Measurements from ENCODE around the gene CDC27.
"Not testable (repeated sequence)": the region's sequence is repeated elsewhere in the genome, so short reads cannot be mapped to it uniquely, and the experiment has no call there.

CDC27 gene

DNA sequence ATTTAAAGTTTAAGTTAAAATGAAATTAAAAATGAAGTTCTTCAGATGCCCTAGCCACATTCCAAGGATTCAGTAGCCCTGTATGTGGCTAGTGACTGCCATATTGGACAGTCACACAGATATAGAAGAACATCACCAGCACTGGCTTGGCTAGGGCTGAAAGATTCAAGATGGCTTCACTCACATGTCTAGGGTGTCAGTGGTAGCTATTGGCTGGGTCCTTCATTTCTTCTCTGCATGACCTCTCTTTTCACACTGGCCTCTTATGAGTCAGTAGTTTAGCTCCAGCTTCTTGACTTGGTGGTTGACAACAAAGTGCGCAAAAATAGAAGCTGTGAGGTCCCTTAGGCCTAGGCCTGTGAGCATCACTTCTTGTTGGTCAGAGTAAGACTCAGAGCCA is 1.7 kb upstream of the CDC27 start:
- peaks cover 21% of the 10 kb centered on the region for H3K36me3 Mint-ChIP-seq (ENCODE audit: low read depth)
- no peak overlapping the region for H3K27ac Mint-ChIP-seq
- no peak for DNase-seq
- H3K27me3 Mint-ChIP-seq: no peaks in the 10 kb centered on the region
- peaks cover 2% of the 10 kb centered on the region for H3K9me3 Mint-ChIP-seq
- H3K4me1 Mint-ChIP-seq (ENCODE audit: low read depth): peaks cover 34% of the 10 kb centered on the region
- H3K4me3 Mint-ChIP-seq: no peak overlapping the region

DNA sequence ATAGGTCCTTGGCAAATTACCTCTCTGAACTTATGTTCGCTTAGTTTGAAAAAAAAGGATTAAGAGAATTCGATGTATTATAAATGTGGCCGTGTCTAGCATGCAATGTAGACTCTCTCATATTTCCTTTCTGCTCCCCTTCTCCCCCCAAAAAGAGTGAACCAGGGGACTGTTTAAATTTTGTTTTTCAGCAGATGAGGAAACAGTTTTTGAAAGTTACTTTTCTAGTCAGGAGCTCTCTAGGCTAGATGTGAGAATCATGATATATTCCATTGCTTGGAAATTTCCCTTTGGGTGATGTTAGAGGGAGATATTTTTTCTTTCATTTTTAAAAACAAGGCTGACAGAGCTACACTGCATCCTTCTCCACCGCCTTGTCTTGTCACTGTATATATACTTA is 1.1 kb upstream of the CDC27 start:
- no peak overlapping the region for H3K27ac Mint-ChIP-seq
- peaks cover 22% of the 10 kb centered on the region for H3K36me3 Mint-ChIP-seq (ENCODE audit: low read depth)
- no peaks in the 10 kb centered on the region for H3K27me3 Mint-ChIP-seq
- peak overlapping the region; percentile 95 for H3K4me3 Mint-ChIP-seq
- DNase-seq: no peak
- H3K4me1 Mint-ChIP-seq (ENCODE audit: low read depth): peaks cover 37% of the 10 kb centered on the region
- peaks cover 2% of the 10 kb centered on the region for H3K9me3 Mint-ChIP-seq

DNA sequence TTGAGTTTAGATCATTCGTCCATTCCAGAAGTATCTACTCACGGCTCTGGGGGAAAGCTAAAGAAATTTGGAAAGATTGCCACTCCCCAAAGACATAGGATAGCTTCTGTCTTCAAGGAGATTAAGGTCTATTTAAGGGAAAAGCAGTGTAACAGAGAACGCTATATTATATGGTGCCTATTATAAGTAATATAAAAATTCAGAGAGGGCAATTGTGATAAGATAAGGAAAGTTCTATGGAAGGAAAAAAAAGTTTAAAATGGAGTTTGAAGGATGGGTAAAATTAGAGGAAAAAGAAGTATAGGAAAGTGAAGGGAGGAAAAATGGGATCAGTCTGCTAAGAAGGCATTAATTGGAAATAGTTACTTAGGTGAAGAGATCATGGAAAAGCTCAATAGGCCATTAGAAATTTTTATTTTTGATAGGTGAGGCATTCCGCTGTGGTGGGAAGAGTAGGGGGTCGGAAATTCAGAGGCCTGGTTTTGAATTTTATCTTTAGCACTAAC is 690 bp upstream of the CDC27 start:
- Mint-ChIP-seq H3K4me1 (ENCODE audit: low read depth) (peaks cover 38% of the 10 kb centered on the region), H3K4me3 (peak overlapping the region; percentile 95)
- DNase-seq: no peak

DNA sequence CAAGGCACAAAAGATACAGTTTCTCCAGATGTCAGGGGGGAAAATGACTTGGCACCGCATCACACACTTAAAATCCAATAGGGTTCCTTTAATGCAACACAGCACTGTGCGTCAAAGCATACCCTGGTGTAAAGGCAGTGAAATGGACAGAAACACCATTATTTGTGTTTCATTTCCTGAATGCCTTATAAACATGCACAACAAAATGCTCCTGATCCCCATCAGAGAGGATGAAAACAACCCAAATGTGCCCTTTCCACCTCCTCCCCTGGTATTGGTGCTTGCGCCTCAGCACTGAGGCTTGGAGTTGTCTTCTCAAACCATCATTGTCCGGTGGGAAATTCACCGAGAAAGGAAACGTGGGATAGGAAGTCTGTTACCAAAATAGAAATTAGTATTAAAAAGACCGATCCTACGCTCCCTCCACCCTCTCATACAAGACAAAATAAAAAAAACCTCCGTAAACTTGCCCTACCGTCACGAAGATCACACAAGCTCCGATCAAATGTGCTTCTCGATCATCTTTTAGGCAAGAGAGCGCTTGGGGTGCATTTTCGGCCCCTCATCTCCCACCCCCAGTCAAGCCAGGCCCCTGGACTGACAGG is 722 bp downstream of the CDC27 start:
- H3K27me3 Mint-ChIP-seq: no peaks in the 10 kb centered on the region
- H3K36me3 Mint-ChIP-seq (ENCODE audit: low read depth): peaks cover 33% of the 10 kb centered on the region
- peaks cover 47% of the 10 kb centered on the region for H3K4me1 Mint-ChIP-seq (ENCODE audit: low read depth)
- H3K4me3 Mint-ChIP-seq: peak overlapping the region; percentile 95
- H3K27ac Mint-ChIP-seq: peak overlapping the region; percentile 97
- DNase-seq: no peak
- peaks cover 2% of the 10 kb centered on the region for H3K9me3 Mint-ChIP-seq

More for the DNA sequence above, 690 bp upstream of the CDC27 start:
- no peaks in the 10 kb centered on the region for H3K27me3 Mint-ChIP-seq
- H3K27ac Mint-ChIP-seq: peak overlapping the region; percentile 97
- peaks cover 23% of the 10 kb centered on the region for H3K36me3 Mint-ChIP-seq (ENCODE audit: low read depth)
- H3K9me3 Mint-ChIP-seq: peaks cover 2% of the 10 kb centered on the region

DNA sequence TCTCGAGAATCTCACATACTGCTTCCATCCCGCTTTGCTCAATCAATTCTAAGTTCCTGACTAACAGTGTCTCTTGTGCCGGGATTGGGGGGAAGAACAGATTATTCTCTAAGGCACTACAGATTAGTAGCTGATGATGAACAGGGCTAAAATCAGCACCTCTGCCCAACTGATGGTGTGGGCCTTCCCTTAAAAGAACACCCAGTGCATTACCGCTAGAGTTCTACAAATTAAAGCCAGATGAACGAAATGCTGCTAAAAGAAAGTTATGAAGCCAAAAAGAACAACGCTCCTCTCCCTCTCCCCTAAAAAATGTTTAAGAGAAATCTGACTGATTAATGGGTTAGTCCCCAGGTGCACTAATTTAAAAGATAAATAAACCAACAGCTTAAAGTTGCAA is 4.4 kb downstream of the CDC27 start:
- H3K36me3 Mint-ChIP-seq (ENCODE audit: low read depth): peaks cover 59% of the 10 kb centered on the region
- H3K27me3 Mint-ChIP-seq: no peaks in the 10 kb centered on the region
- H3K4me1 Mint-ChIP-seq (ENCODE audit: low read depth): peaks cover 54% of the 10 kb centered on the region
- DNase-seq: no peak
- H3K27ac Mint-ChIP-seq: no peak overlapping the region
- no peaks in the 10 kb centered on the region for H3K9me3 Mint-ChIP-seq
- no peak overlapping the region for H3K4me3 Mint-ChIP-seq

DNA sequence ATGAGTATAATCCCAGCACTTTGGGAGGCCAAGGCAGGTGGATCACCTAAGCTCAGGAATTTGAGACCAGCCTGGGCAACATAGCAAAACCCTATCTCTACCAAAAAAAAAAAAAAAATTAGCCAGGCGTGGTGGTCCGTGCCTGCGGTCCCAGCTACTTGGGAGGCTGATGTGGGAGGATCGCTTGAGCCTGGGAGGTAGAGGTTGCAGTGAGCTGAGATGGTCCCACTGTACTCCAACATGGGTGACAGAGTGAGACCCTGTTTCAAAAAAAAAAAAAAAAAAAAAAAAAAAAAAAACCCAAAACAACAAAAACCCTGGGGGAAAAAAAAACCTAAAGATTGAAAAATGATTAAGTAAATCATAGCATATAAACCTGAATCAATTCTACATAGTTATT is 8.1 kb downstream of the CDC27 start:
- not testable (repeated sequence) for H3K27ac Mint-ChIP-seq, DNase-seq, H3K9me3 Mint-ChIP-seq, H3K27me3 Mint-ChIP-seq, H3K4me3 Mint-ChIP-seq
- Mint-ChIP-seq H3K4me1 (ENCODE audit: low read depth) (peaks cover 55% of the 10 kb centered on the region), H3K36me3 (ENCODE audit: low read depth) (peaks cover 70% of the 10 kb centered on the region)

DNA sequence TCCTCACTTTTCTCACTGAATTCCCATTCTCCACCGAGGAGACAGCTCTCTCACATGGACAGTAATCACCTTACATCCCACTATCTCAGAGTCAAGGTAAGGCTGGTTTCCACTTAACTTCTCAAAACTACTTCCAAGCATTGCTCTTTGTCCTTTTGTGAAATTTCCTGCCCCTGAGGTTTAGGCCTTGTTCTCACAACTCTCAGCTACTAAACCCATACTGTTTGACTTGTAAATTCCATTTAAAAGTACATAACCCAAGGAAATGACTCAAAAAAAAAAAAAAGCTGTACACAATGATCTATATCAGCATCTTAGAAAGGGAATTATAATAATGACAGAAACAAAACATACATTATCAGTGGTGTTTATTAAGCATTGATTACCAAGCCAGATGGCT is 8.8 kb downstream of the CDC27 start:
- H3K27me3 Mint-ChIP-seq: no peaks in the 10 kb centered on the region
- H3K36me3 Mint-ChIP-seq (ENCODE audit: low read depth): peaks cover 73% of the 10 kb centered on the region
- H3K9me3 Mint-ChIP-seq: no peaks in the 10 kb centered on the region
- H3K27ac Mint-ChIP-seq: no peak overlapping the region
- peaks cover 52% of the 10 kb centered on the region for H3K4me1 Mint-ChIP-seq (ENCODE audit: low read depth)
- H3K4me3 Mint-ChIP-seq: no peak overlapping the region
- no peak for DNase-seq

DNA sequence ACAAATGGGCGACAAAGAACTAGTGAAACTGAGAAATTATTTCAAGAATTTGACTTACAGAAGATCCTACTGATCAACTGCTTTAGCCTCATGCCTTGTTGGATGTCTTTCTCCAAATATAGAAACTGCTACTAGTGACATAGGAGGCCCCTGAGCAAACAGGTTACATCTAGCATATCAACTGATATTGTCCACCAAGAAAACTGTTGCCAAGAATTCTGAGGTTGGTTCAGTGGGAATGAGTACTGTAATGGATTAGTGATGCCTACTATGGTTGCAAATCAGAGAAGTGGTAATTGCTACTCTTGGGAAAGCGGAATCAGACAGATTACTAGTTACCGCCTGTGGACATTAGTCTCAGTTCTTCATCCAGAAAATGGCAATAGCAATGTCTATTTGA is 10.0 kb downstream of the CDC27 start:
- Mint-ChIP-seq H3K4me1 (ENCODE audit: low read depth) (peaks cover 50% of the 10 kb centered on the region), H3K27ac (no peak overlapping the region)

DNA sequence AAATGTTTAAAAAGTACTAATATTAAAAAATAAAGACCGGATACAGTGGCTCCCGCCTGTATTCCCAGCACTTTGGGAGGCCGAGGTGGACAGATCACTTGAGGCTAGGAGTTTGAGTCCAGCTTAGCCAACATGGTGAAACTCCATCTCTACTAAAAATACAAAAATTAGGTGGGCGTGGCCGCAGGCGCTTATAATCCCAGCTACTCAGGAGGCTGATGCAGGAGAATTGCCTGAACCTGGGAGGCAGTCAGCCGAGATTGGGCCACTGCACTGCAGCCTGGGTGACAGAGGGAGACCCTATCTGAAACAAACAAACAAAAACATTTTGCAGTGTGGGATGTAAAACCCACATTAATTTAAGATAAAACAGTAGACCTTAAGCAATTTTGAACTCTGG is 11.8 kb downstream of the CDC27 start:
- H3K27me3 Mint-ChIP-seq: no peaks in the 10 kb centered on the region
- peaks cover 47% of the 10 kb centered on the region for H3K4me1 Mint-ChIP-seq (ENCODE audit: low read depth)
- H3K36me3 Mint-ChIP-seq (ENCODE audit: low read depth): peaks cover 75% of the 10 kb centered on the region
- no peak overlapping the region for H3K27ac Mint-ChIP-seq
- no peak for DNase-seq
- H3K9me3 Mint-ChIP-seq: no peaks in the 10 kb centered on the region
- no peak overlapping the region for H3K4me3 Mint-ChIP-seq

More for the DNA sequence above, 10.0 kb downstream of the CDC27 start:
- Mint-ChIP-seq H3K27me3 (no peaks in the 10 kb centered on the region), H3K9me3 (no peaks in the 10 kb centered on the region), H3K4me3 (no peak overlapping the region), H3K36me3 (ENCODE audit: low read depth) (peaks cover 74% of the 10 kb centered on the region)
- DNase-seq: no peak

DNA sequence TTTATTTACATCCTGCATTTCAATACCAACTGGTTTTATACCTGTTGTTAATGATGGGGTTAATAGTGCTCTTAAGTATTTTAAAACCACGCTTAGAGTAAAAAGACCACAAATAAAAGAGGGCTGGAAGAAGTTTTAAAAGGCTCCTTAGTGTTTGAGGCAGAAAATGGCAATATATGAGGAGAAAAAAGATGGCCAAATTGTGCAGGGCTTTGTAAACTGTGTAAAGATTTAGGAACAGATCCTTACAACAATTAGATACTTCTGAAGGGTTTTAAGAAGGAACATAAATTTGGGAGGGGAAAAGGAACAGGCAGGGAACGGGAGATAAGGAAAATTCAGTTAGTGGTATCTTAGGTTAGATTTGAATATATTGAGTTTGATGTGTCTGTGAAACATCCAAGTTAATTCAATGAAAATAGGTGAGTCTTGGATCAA is 12.7 kb downstream of the CDC27 start:
- no peak overlapping the region for H3K4me3 Mint-ChIP-seq
- no peak overlapping the region for H3K27ac Mint-ChIP-seq
- H3K27me3 Mint-ChIP-seq: no peaks in the 10 kb centered on the region
- no peak for DNase-seq
- peaks cover 71% of the 10 kb centered on the region for H3K36me3 Mint-ChIP-seq (ENCODE audit: low read depth)
- peaks cover 40% of the 10 kb centered on the region for H3K4me1 Mint-ChIP-seq (ENCODE audit: low read depth)
- no peaks in the 10 kb centered on the region for H3K9me3 Mint-ChIP-seq

DNA sequence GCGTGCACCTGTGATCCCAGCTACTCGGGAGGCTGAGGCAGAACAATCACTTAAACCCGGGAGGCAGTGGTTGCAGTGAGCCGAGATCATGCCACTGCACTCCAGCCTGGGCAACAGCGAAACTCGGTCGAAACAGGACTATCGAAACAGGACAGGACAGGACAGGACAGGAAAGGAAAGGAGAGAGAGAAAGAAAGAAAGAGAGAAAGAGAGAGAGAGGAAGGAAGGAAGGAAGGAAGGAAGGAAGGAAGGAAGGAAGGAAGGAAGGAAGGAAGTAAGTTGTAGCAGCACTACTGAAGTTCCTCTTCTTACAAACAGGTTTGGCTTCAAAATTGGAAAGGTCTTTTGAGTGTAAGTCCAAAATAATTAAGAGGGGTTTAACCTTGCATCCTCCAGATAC is 14.3 kb downstream of the CDC27 start:
- not testable (repeated sequence) for H3K27me3 Mint-ChIP-seq, DNase-seq, H3K9me3 Mint-ChIP-seq, H3K4me3 Mint-ChIP-seq, H3K27ac Mint-ChIP-seq
- H3K4me1 Mint-ChIP-seq (ENCODE audit: low read depth): peaks cover 37% of the 10 kb centered on the region
- peaks cover 76% of the 10 kb centered on the region for H3K36me3 Mint-ChIP-seq (ENCODE audit: low read depth)

DNA sequence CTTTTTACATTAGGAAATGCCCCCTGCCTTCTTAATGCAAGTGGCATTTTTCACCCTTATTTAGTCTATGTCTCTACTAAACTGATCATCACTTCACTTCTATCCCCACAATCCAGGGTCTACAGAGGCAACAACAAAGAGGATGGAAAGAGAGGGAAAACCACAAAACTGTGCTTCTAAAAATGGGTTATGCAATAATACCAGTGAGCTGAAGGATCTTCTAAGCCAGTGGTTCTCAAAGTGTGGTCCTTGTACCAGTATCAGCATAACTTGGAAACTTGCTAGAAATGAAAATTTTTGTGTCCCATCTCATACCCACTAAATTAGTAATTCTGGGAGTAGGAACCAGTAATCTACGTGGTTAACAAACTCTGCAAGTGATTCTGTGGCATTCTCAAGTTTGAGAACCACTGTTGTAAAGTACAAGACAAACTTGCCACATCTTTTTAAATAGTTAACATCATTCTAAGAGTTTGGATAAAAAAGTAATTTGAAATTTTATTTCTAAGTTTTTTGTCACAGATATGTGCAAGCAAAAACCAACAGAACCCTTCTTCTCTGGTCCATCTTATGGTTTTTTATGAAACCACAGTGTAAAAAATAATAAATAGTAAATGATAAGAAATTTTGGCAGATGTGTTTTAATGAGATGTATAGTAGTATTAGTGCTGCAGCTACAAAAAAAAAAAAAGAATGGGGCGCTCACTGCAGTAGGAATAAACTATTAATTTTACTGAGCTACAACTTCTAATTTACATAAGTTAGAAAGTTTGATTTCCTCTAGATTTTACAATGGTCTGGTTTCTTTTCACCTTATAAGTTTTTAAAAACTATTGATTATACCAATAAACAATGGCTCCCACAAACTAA is 16.2 kb downstream of the CDC27 start:
- H3K9me3 Mint-ChIP-seq: no peaks in the 10 kb centered on the region
- no peak overlapping the region for H3K4me3 Mint-ChIP-seq
- H3K27ac Mint-ChIP-seq: no peak overlapping the region
- H3K27me3 Mint-ChIP-seq: no peaks in the 10 kb centered on the region
- H3K36me3 Mint-ChIP-seq (ENCODE audit: low read depth): peaks cover 77% of the 10 kb centered on the region
- no peak for DNase-seq
- peaks cover 32% of the 10 kb centered on the region for H3K4me1 Mint-ChIP-seq (ENCODE audit: low read depth)

DNA sequence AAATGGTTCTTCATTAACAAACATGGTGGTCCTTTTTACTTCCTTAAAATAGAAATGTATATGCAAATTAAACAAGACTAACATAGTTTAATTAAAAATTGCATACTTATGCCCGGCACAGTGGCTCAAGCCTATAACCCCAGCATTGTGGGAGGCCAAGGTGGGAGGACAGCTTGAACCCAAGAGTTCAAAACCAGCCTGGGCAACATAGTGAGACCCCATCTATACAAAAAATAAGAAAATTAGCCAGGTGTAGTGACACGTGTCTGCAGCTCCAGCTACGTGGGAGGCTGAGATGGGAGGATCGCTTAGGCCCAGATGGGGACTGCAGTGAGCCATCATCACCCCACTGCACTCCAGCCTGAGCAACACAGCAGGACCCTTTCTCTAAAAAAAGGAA is 18.4 kb downstream of the CDC27 start:
- Mint-ChIP-seq H3K36me3 (ENCODE audit: low read depth) (peaks cover 75% of the 10 kb centered on the region), H3K4me3 (no peak overlapping the region), H3K27ac (no peak overlapping the region), H3K27me3 (no peaks in the 10 kb centered on the region), H3K9me3 (no peaks in the 10 kb centered on the region), H3K4me1 (ENCODE audit: low read depth) (peaks cover 18% of the 10 kb centered on the region)
- DNase-seq: no peak

DNA sequence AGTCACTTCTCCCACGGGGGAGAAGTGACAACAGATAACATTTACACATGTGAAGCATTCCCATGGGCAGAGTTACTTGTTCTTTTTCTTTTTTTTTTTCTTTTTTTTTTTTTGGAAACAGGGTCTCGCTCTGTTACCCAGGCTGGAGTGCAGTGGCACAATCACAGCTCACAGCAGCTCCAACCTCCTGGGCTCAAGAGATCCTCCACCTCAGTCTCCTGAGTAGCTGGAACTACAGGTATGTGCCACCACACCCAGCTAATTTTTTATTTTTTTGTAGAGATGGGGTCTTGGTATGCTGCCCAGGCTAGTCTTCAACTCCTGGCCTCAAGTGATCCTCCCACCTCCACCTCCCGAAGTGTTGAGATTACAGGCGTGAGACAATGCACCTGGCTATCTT is 20.2 kb downstream of the CDC27 start:
- H3K4me3 Mint-ChIP-seq, H3K27me3 Mint-ChIP-seq, DNase-seq, H3K27ac Mint-ChIP-seq, H3K9me3 Mint-ChIP-seq: not testable (repeated sequence)
- peaks cover 82% of the 10 kb centered on the region for H3K36me3 Mint-ChIP-seq (ENCODE audit: low read depth)
- peaks cover 15% of the 10 kb centered on the region for H3K4me1 Mint-ChIP-seq (ENCODE audit: low read depth)

DNA sequence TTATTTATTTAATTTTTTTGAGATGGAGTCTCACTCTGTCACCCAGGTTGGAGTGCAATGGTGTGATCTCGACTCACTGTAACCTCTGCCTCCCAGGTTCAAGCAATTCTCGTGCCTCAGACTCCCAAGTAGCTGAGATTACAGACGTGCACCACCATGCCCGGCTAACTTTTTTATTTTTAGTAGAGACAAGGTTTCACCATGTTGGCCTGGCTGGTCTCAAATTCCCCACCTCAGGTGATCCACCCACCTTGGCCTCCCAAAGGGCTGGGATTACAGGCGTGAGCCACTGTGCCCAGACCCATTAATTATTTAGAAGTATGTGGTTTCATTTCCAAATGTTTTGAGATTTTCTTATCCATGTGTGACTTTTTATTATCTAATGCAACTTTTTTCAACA is 22.2 kb downstream of the CDC27 start:
- peaks cover 25% of the 10 kb centered on the region for H3K4me1 Mint-ChIP-seq (ENCODE audit: low read depth)
- not testable (repeated sequence) for H3K27ac Mint-ChIP-seq, H3K27me3 Mint-ChIP-seq

More for the DNA sequence above, 22.2 kb downstream of the CDC27 start:
- H3K36me3 Mint-ChIP-seq (ENCODE audit: low read depth): peaks cover 85% of the 10 kb centered on the region
- DNase-seq, H3K9me3 Mint-ChIP-seq, H3K4me3 Mint-ChIP-seq: not testable (repeated sequence)

All from activated T-cell treated with anti-CD3 and anti-CD28 coated beads, Interleukin-2, amount 50 U/mL, for 24 hours (primary cell).